SK-N-SH treated with all-trans-retinoic acid at 6 μM for 48 hours (cell line): ENCODE results near the gene TUBB6.

Experiments used
- ATAC-seq: fragments of 200-7000 bp; cut with Tn5 transposase; 3 replicates; pipeline ENCODE4 v1.9.1; 2020; ENCODE audit warnings: mild to moderate bottlenecking, moderate library complexity
- ARNTL ChIP-seq: fragments of 450-650 bp; formaldehyde crosslinking; IDR thresholded peaks from 2 replicates; pipeline ENCODE4 v1.5.0; 2020; ENCODE audit warnings: low read depth, mild to moderate bottlenecking, moderate library complexity, borderline replicate concordance
- BACH2 ChIP-seq: fragments of 250-450 bp; sonication (Bioruptor Pico); IDR thresholded peaks from 2 replicates; pipeline ENCODE4 v1.9.0; 2021; ENCODE audit warnings: mild to moderate bottlenecking, borderline replicate concordance
- CSDC2 ChIP-seq: fragments of 250-450 bp; sonication (Bioruptor Pico); IDR thresholded peaks from 2 replicates; pipeline ENCODE4 v1.5.0; 2020; ENCODE audit warnings: mild to moderate bottlenecking, moderate library complexity
- ESRRG ChIP-seq: fragments of 250-450 bp; sonication (Bioruptor Pico); IDR thresholded peaks from 2 replicates; pipeline ENCODE4 v1.6.1; 2021; ENCODE audit warnings: mild to moderate bottlenecking
- GLIS3 ChIP-seq: fragments of 250-450 bp; sonication (Bioruptor Pico); IDR thresholded peaks from 2 replicates; pipeline ENCODE4 v1.5.0; 2020; ENCODE audit warnings: mild to moderate bottlenecking, moderate library complexity
- ISL1 ChIP-seq: fragments of 250-450 bp; sonication (Bioruptor Pico); IDR thresholded peaks from 2 replicates; pipeline ENCODE4 v2.1.2; 2022; ENCODE audit warnings: mild to moderate bottlenecking, moderate library complexity
- OSR1 ChIP-seq: fragments of 250-450 bp; sonication (Bioruptor Pico); IDR thresholded peaks from 2 replicates; pipeline ENCODE4 v1.8.0; 2022; ENCODE audit warnings: moderate library complexity, mild to moderate bottlenecking, inconsistent platforms
- PPARA ChIP-seq: fragments of 250-450 bp; sonication (Bioruptor Pico); IDR thresholded peaks from 2 replicates; pipeline ENCODE4 v1.5.0; 2020; ENCODE audit warnings: mild to moderate bottlenecking, borderline replicate concordance
- SNAI2 ChIP-seq: fragments of 250-450 bp; sonication (Bioruptor Pico); IDR thresholded peaks from 2 replicates; pipeline ENCODE4 v1.5.0; 2020; ENCODE audit warnings: mild to moderate bottlenecking, moderate library complexity
- TCF4 ChIP-seq: fragments of 250-450 bp; sonication (Bioruptor Pico); IDR thresholded peaks from 2 replicates; pipeline ENCODE4 v1.8.0; 2021; ENCODE audit warnings: mild to moderate bottlenecking, moderate library complexity, borderline replicate concordance
- TOX ChIP-seq: fragments of 250-450 bp; sonication (Bioruptor Pico); IDR thresholded peaks from 2 replicates; pipeline ENCODE4 v1.8.0; 2021; ENCODE audit warnings: mild to moderate bottlenecking, moderate library complexity, borderline replicate concordance
- ZC3H10 ChIP-seq: fragments of 250-450 bp; sonication (Bioruptor Pico); IDR thresholded peaks from 2 replicates; pipeline ENCODE4 v1.5.1; 2021; ENCODE audit warnings: mild to moderate bottlenecking, moderate library complexity
- ZFP3 ChIP-seq: fragments of 250-450 bp; sonication (Bioruptor Pico); IDR thresholded peaks from 2 replicates; pipeline ENCODE4 v1.5.0; 2020; ENCODE audit warnings: mild to moderate bottlenecking, moderate library complexity
- ZFP30 ChIP-seq: fragments of 450-650 bp; formaldehyde crosslinking; IDR thresholded peaks from 2 replicates; pipeline ENCODE4 v1.5.0; 2022; ENCODE audit warnings: mild to moderate bottlenecking, moderate library complexity
- ZNF565 ChIP-seq: fragments of 450-650 bp; formaldehyde crosslinking; conservative IDR thresholded peaks from 2 replicates; pipeline ENCODE4 v1.5.0; 2020; ENCODE audit warnings: low read depth, mild to moderate bottlenecking, moderate library complexity
- ZNF70 ChIP-seq: fragments of 450-650 bp; formaldehyde crosslinking; IDR thresholded peaks from 2 replicates; pipeline ENCODE4 v1.5.0; 2020; ENCODE audit warnings: mild to moderate bottlenecking, moderate library complexity
- ZNF8 ChIP-seq: fragments of 450-650 bp; formaldehyde crosslinking; IDR thresholded peaks from 2 replicates; pipeline ENCODE4 v1.5.0; 2020; ENCODE audit warnings: mild to moderate bottlenecking, moderate library complexity
- TF ChIP-seq, protein P1 (sequence below): fragments of 250-450 bp; sonication (Bioruptor Pico); IDR thresholded peaks from 2 replicates; pipeline ENCODE4 v1.5.1; 2021; ENCODE audit warnings: mild to moderate bottlenecking, moderate library complexity
- TF ChIP-seq, protein P2 (sequence below): fragments of 250-450 bp; sonication (Bioruptor Pico); IDR thresholded peaks from 2 replicates; pipeline ENCODE4 v1.5.1; 2020; ENCODE audit warnings: low read depth, mild to moderate bottlenecking, moderate library complexity
- TF ChIP-seq, protein P3 (sequence below): fragments of 250-450 bp; sonication (Bioruptor Pico); IDR thresholded peaks from 2 replicates; pipeline ENCODE4 v1.8.0; 2020; ENCODE audit warnings: mild to moderate bottlenecking, moderate library complexity, borderline replicate concordance
- TF ChIP-seq, protein P4 (sequence below): fragments of 250-450 bp; sonication (Bioruptor Pico); IDR thresholded peaks from 2 replicates; pipeline ENCODE4 v1.5.0; 2020; ENCODE audit warnings: mild to moderate bottlenecking, moderate library complexity

TUBB6 gene

DNA sequence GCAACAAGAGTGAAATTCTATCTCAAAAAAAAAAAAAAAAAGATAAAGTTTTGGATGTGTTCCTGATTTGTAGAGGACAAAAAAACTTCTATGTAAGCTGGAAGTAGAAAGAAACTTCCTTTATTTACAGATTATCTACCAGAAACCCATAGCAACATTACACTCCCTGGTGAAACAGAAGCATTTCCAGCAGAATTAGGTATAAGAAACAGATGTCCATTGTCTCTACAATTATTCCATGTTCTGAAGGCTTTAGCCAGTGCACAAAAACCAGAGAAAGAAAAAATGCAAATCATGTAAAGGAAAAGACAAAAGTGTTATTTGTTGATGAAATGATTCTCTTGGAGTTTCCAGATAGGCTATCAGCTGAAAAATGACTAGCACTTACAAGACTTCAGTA, 4.9 kb downstream of the TUBB6 start (continued):
- TF ChIP-seq, protein P1, sequence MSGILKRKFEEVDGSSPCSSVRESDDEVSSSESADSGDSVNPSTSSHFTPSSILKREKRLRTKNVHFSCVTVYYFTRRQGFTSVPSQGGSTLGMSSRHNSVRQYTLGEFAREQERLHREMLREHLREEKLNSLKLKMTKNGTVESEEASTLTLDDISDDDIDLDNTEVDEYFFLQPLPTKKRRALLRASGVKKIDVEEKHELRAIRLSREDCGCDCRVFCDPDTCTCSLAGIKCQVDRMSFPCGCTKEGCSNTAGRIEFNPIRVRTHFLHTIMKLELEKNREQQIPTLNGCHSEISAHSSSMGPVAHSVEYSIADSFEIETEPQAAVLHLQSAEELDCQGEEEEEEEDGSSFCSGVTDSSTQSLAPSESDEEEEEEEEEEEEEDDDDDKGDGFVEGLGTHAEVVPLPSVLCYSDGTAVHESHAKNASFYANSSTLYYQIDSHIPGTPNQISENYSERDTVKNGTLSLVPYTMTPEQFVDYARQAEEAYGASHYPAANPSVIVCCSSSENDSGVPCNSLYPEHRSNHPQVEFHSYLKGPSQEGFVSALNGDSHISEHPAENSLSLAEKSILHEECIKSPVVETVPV (CRISPR knock-in tag) = no peak
- no peak for TF ChIP-seq CSDC2
- TF ChIP-seq, protein P2, sequence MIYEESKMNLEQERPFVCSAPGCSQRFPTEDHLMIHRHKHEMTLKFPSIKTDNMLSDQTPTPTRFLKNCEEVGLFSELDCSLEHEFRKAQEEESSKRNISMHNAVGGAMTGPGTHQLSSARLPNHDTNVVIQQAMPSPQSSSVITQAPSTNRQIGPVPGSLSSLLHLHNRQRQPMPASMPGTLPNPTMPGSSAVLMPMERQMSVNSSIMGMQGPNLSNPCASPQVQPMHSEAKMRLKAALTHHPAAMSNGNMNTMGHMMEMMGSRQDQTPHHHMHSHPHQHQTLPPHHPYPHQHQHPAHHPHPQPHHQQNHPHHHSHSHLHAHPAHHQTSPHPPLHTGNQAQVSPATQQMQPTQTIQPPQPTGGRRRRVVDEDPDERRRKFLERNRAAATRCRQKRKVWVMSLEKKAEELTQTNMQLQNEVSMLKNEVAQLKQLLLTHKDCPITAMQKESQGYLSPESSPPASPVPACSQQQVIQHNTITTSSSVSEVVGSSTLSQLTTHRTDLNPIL = no peak
- no peak for TF ChIP-seq ISL1 (CRISPR knock-in tag)
- TF ChIP-seq ZNF565 (CRISPR knock-in tag) = no peak
- no peak for TF ChIP-seq ARNTL (CRISPR knock-in tag)
- TF ChIP-seq OSR1 = no peak
- TF ChIP-seq BACH2 = no peak
- TF ChIP-seq ZNF70 = no peak
- TF ChIP-seq SNAI2 (CRISPR knock-in tag) = no peak
- no peak for TF ChIP-seq PPARA (CRISPR knock-in tag)
- TF ChIP-seq ZFP3 (CRISPR knock-in tag) = no peak
- no peak for TF ChIP-seq GLIS3 (CRISPR knock-in tag)

DNA sequence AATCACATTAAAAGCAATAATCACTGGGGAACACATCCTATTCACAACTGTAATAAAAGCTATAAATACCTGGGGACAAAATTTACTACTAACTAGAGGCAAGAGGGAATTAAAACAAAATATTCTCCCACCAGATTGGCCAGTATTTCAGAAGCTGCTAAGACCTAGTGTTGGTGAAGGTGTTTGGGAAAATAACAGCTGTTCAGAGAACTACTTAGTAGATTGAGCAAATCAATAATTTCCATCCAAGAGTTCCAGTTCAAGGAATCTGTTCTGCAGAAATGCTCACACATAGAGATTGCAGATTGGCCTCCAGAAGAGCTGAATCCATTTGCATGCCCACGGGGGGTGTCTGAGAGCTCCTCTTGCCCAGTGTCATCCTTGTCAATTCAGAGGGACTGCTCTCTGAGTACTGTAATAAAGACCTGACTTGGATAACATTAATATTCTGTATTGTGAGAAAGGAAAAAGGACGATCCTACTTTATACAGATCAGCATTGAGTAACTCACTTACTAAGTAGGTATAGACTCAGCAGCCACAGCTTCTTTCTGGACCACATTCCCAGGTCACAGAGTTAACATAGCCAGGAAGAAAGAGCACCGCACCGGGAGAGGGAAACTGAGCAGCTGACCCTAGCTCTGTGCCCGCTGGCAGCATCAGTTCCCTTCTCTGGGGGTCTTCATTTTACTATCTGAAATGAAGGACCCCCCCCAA, 5.6 kb downstream of the TUBB6 start:
- no peak for ATAC-seq
- TF ChIP-seq ISL1 (CRISPR knock-in tag) (no peak), TOX (CRISPR knock-in tag) (no peak), ZNF8 (CRISPR knock-in tag) (no peak), CSDC2 (no peak)

DNA sequence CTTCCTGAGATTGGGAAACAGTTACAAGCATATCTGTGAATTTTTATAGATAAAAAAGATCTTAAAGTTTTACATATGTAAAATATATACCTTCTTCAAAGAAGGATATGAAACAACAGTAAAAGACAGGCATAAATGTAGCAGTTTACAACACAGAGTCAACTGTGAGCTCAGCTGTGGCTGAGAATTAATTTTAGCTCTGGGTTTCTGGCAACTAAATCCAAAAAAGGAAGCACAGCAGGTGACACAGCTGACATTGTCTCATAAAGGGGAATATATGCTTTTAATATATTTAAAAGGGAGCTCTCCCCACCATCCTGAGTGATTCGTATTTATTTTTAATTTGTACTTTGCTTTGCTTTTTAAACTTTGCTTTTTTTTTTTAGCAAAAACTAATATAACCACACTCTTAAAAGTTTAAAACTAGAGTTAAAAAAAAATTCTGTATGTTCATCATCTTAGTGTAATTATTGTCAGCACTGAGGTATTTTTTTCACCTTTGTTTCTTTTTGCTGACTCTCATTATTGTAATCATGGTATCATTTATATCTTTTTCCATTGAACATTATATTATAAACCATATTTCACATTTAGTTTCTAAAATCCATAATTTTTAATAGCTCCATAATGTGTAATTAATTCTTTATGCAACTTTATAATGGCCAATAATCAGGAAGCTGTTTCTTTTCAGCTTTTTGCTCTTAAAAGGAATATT, 6.7 kb downstream of the TUBB6 start:
- TF ChIP-seq, protein P3, sequence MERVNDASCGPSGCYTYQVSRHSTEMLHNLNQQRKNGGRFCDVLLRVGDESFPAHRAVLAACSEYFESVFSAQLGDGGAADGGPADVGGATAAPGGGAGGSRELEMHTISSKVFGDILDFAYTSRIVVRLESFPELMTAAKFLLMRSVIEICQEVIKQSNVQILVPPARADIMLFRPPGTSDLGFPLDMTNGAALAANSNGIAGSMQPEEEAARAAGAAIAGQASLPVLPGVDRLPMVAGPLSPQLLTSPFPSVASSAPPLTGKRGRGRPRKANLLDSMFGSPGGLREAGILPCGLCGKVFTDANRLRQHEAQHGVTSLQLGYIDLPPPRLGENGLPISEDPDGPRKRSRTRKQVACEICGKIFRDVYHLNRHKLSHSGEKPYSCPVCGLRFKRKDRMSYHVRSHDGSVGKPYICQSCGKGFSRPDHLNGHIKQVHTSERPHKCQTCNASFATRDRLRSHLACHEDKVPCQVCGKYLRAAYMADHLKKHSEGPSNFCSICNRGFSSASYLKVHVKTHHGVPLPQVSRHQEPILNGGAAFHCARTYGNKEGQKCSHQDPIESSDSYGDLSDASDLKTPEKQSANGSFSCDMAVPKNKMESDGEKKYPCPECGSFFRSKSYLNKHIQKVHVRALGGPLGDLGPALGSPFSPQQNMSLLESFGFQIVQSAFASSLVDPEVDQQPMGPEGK (CRISPR knock-in tag) = no peak
- TF ChIP-seq CSDC2 (no peak), ZNF70 (no peak), ZNF8 (CRISPR knock-in tag) (no peak), ARNTL (CRISPR knock-in tag) (no peak), ZNF565 (CRISPR knock-in tag) (no peak), ZC3H10 (no peak), SNAI2 (CRISPR knock-in tag) (no peak), ZFP3 (CRISPR knock-in tag) (no peak), ESRRG (CRISPR knock-in tag) (no peak), ZFP30 (no peak), TCF4 (no peak), OSR1 (no peak), ISL1 (CRISPR knock-in tag) (no peak), PPARA (CRISPR knock-in tag) (no peak), GLIS3 (CRISPR knock-in tag) (no peak)
- TF ChIP-seq, protein P2 = no peak
- TF ChIP-seq, protein P1 (CRISPR knock-in tag) = no peak
- TF ChIP-seq, protein P4, sequence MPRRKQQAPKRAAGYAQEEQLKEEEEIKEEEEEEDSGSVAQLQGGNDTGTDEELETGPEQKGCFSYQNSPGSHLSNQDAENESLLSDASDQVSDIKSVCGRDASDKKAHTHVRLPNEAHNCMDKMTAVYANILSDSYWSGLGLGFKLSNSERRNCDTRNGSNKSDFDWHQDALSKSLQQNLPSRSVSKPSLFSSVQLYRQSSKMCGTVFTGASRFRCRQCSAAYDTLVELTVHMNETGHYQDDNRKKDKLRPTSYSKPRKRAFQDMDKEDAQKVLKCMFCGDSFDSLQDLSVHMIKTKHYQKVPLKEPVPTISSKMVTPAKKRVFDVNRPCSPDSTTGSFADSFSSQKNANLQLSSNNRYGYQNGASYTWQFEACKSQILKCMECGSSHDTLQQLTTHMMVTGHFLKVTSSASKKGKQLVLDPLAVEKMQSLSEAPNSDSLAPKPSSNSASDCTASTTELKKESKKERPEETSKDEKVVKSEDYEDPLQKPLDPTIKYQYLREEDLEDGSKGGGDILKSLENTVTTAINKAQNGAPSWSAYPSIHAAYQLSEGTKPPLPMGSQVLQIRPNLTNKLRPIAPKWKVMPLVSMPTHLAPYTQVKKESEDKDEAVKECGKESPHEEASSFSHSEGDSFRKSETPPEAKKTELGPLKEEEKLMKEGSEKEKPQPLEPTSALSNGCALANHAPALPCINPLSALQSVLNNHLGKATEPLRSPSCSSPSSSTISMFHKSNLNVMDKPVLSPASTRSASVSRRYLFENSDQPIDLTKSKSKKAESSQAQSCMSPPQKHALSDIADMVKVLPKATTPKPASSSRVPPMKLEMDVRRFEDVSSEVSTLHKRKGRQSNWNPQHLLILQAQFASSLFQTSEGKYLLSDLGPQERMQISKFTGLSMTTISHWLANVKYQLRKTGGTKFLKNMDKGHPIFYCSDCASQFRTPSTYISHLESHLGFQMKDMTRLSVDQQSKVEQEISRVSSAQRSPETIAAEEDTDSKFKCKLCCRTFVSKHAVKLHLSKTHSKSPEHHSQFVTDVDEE = no peak
- no peak for ATAC-seq
